ENCODE results near the gene AGO1.
"Not testable (repeated sequence)": the region's sequence is repeated elsewhere in the genome, so short reads cannot be mapped to it uniquely, and the experiment has no call there.

AGO1 gene

GRCh38 chr1:35945327-35945726 is 62.3 kb downstream of the AGO1 start:
- Histone ChIP-seq H3K27me3 (ENCODE audit: control insufficient read depth, insufficient read depth, low read length) (no peaks in the 10 kb centered on the region), H3K9ac (ENCODE audit: low read depth, low read length) (no peak overlapping the region), H3K4me3 (ENCODE audit: low read length) (no peak overlapping the region), H3K4me2 (ENCODE audit: low read length) (no peak overlapping the region), H3K9me3 (replicated peaks; ENCODE audit: low read length) (no peaks in the 10 kb centered on the region), H3K36me3 (ENCODE audit: insufficient read depth, low read length) (no peaks in the 10 kb centered on the region), H3K4me1 (ENCODE audit: control insufficient read depth, insufficient read depth, low read length) (no peaks in the 10 kb centered on the region)

- H3K9me3 ChIP-seq (replicated peaks; ENCODE audit: low read length), result no peaks in the 10 kb centered on the region
- no peaks in the 10 kb centered on the region for H3K4me1 ChIP-seq (ENCODE audit: control insufficient read depth, insufficient read depth, low read length)
- no peak overlapping the region for H3K9ac ChIP-seq (ENCODE audit: low read depth, low read length)
- H3K4me3 ChIP-seq (ENCODE audit: low read length), result no peak overlapping the region
- H3K27me3 ChIP-seq (ENCODE audit: control insufficient read depth, insufficient read depth, low read length), result no peaks in the 10 kb centered on the region
- H3K4me2 ChIP-seq (ENCODE audit: low read length), result no peak overlapping the region
- H3K36me3 ChIP-seq (ENCODE audit: insufficient read depth, low read length), result peaks cover 1% of the 10 kb centered on the region
Observed at GRCh38 chr1:35947547-35947946, 64.5 kb downstream of the AGO1 start.

GRCh38 chr1:35958558-35958957 is 75.5 kb downstream of the AGO1 start:
- H3K27me3 ChIP-seq (ENCODE audit: control insufficient read depth, insufficient read depth, low read length), result no peaks in the 10 kb centered on the region
- no peak overlapping the region for H3K4me2 ChIP-seq (ENCODE audit: low read length)
- no peaks in the 10 kb centered on the region for H3K9me3 ChIP-seq (replicated peaks; ENCODE audit: low read length)
- H3K9ac ChIP-seq (ENCODE audit: low read depth, low read length), result no peak overlapping the region
- no peak overlapping the region for H3K4me3 ChIP-seq (ENCODE audit: low read length)
- H3K4me1 ChIP-seq (ENCODE audit: control insufficient read depth, insufficient read depth, low read length), result no peaks in the 10 kb centered on the region
- H3K36me3 ChIP-seq (ENCODE audit: insufficient read depth, low read length), result no peaks in the 10 kb centered on the region

GRCh38 chr1:35959304-35959703 is 76.3 kb downstream of the AGO1 start:
- Histone ChIP-seq H3K4me1 (ENCODE audit: control insufficient read depth, insufficient read depth, low read length) (no peaks in the 10 kb centered on the region), H3K27me3 (ENCODE audit: control insufficient read depth, insufficient read depth, low read length) (no peaks in the 10 kb centered on the region), H3K4me3 (ENCODE audit: low read length) (no peak overlapping the region), H3K9me3 (replicated peaks; ENCODE audit: low read length) (no peaks in the 10 kb centered on the region), H3K36me3 (ENCODE audit: insufficient read depth, low read length) (peaks cover 3% of the 10 kb centered on the region), H3K9ac (ENCODE audit: low read depth, low read length) (no peak overlapping the region), H3K4me2 (ENCODE audit: low read length) (no peak overlapping the region)

- H3K9me3 ChIP-seq (replicated peaks; ENCODE audit: low read length), result no peaks in the 10 kb centered on the region
- H3K4me3 ChIP-seq (ENCODE audit: low read length), result no peak overlapping the region
- no peaks in the 10 kb centered on the region for H3K4me1 ChIP-seq (ENCODE audit: control insufficient read depth, insufficient read depth, low read length)
- H3K27me3 ChIP-seq (ENCODE audit: control insufficient read depth, insufficient read depth, low read length), result no peaks in the 10 kb centered on the region
- no peak overlapping the region for H3K9ac ChIP-seq (ENCODE audit: low read depth, low read length)
- no peak overlapping the region for H3K4me2 ChIP-seq (ENCODE audit: low read length)
- H3K36me3 ChIP-seq (ENCODE audit: insufficient read depth, low read length), result peaks cover 3% of the 10 kb centered on the region
Observed at GRCh38 chr1:35962952-35963351, 79.9 kb downstream of the AGO1 start.

- H3K9ac ChIP-seq (ENCODE audit: low read depth, low read length); H3K4me3 ChIP-seq (ENCODE audit: low read length); H3K27me3 ChIP-seq (ENCODE audit: control insufficient read depth, insufficient read depth, low read length); H3K9me3 ChIP-seq (replicated peaks; ENCODE audit: low read length); H3K4me1 ChIP-seq (ENCODE audit: control insufficient read depth, insufficient read depth, low read length); H3K4me2 ChIP-seq (ENCODE audit: low read length): not testable (repeated sequence)
- H3K36me3 ChIP-seq (ENCODE audit: insufficient read depth, low read length), result peaks cover 12% of the 10 kb centered on the region
Observed at GRCh38 chr1:35964277-35964676, 81.3 kb downstream of the AGO1 start.

GRCh38 chr1:35968396-35968795 is 85.4 kb downstream of the AGO1 start:
- no peaks in the 10 kb centered on the region for H3K9me3 ChIP-seq (replicated peaks; ENCODE audit: low read length)
- no peaks in the 10 kb centered on the region for H3K27me3 ChIP-seq (ENCODE audit: control insufficient read depth, insufficient read depth, low read length)
- H3K9ac ChIP-seq (ENCODE audit: low read depth, low read length), result no peak overlapping the region
- no peaks in the 10 kb centered on the region for H3K4me1 ChIP-seq (ENCODE audit: control insufficient read depth, insufficient read depth, low read length)
- peaks cover 22% of the 10 kb centered on the region for H3K36me3 ChIP-seq (ENCODE audit: insufficient read depth, low read length)
- H3K4me2 ChIP-seq (ENCODE audit: low read length), result no peak overlapping the region
- H3K4me3 ChIP-seq (ENCODE audit: low read length), result no peak overlapping the region

- Histone ChIP-seq H3K9ac (ENCODE audit: low read depth, low read length) (no peak overlapping the region), H3K4me1 (ENCODE audit: control insufficient read depth, insufficient read depth, low read length) (no peaks in the 10 kb centered on the region), H3K36me3 (ENCODE audit: insufficient read depth, low read length) (peaks cover 18% of the 10 kb centered on the region), H3K4me3 (ENCODE audit: low read length) (no peak overlapping the region), H3K4me2 (ENCODE audit: low read length) (no peak overlapping the region), H3K27me3 (ENCODE audit: control insufficient read depth, insufficient read depth, low read length) (no peaks in the 10 kb centered on the region), H3K9me3 (replicated peaks; ENCODE audit: low read length) (no peaks in the 10 kb centered on the region)
Observed at GRCh38 chr1:35971601-35972000, 88.6 kb downstream of the AGO1 start.

GRCh38 chr1:35972631-35973030 is 89.6 kb downstream of the AGO1 start:
- not testable (repeated sequence) for H3K27me3 ChIP-seq (ENCODE audit: control insufficient read depth, insufficient read depth, low read length)

GRCh38 chr1:35980090-35980489 is 97.1 kb downstream of the AGO1 start:
- no peaks in the 10 kb centered on the region for H3K9me3 ChIP-seq (replicated peaks; ENCODE audit: low read length)
- no peak overlapping the region for H3K9ac ChIP-seq (ENCODE audit: low read depth, low read length)
- H3K36me3 ChIP-seq (ENCODE audit: insufficient read depth, low read length), result peaks cover 13% of the 10 kb centered on the region
- no peaks in the 10 kb centered on the region for H3K27me3 ChIP-seq (ENCODE audit: control insufficient read depth, insufficient read depth, low read length)
- no peaks in the 10 kb centered on the region for H3K4me1 ChIP-seq (ENCODE audit: control insufficient read depth, insufficient read depth, low read length)
- H3K4me2 ChIP-seq (ENCODE audit: low read length), result no peak overlapping the region
- H3K4me3 ChIP-seq (ENCODE audit: low read length), result no peak overlapping the region

More at GRCh38 chr1:35972631-35973030, 89.6 kb downstream of the AGO1 start:
- H3K9me3 ChIP-seq (replicated peaks; ENCODE audit: low read length); H3K4me2 ChIP-seq (ENCODE audit: low read length); H3K4me3 ChIP-seq (ENCODE audit: low read length); H3K9ac ChIP-seq (ENCODE audit: low read depth, low read length); H3K4me1 ChIP-seq (ENCODE audit: control insufficient read depth, insufficient read depth, low read length): not testable (repeated sequence)
- peaks cover 21% of the 10 kb centered on the region for H3K36me3 ChIP-seq (ENCODE audit: insufficient read depth, low read length)

All from skeletal muscle satellite cell (primary cell).